Upper lobe of left lung (tissue), 4 donors: Measurements from ENCODE around the gene STARD9.

Source experiments
- CTCF ChIP-seq, 6 experiments: fragments of 450-650 bp in 4 of 6; fragments of 200-600 bp in 2 of 6; sonication (generic) in 2 of 6; IDR thresholded peaks; one replicate each; pipeline ENCODE4 v1.5.1; 2016 to 2019; ENCODE audit warnings: antibody characterized with exemption in 6 of 6
- EP300 ChIP-seq, 4 donors: sonication (generic); formaldehyde crosslinking; IDR thresholded peaks; one replicate each; pipeline ENCODE4 v1.5.1; 2017; ENCODE audit warnings: antibody characterized with exemption in 4 of 4, control low read depth in 2 of 4
- POLR2A ChIP-seq, 4 donors: fragments of 450-650 bp; IDR thresholded peaks; one replicate each; pipeline ENCODE4 v1.5.1; 2016 to 2017; ENCODE audit warnings: antibody characterized with exemption in 4 of 4, mild to moderate bottlenecking in 2 of 4
- POLR2AphosphoS5 ChIP-seq, 2 donors: sonication (generic); formaldehyde crosslinking; IDR thresholded peaks; one replicate each; pipeline ENCODE4 v1.5.1; 2017; ENCODE audit warnings: antibody characterized with exemption in 2 of 2

GRCh38 chr15:42582569-42583375 is 7.4 kb downstream of the STARD9 start:
- TF ChIP-seq CTCF (IDR thresholded peaks at IDR 0.05) (no peak), EP300 (IDR thresholded peaks at IDR 0.05) (no peak), POLR2AphosphoS5 (IDR thresholded peaks at IDR 0.05) (no peak), POLR2A (IDR thresholded peaks at IDR 0.05) (no peak)
